IPS DF 4.7 (cell line): Measurements from ENCODE around the gene MYNN.
"Not testable (repeated sequence)": the region's sequence is repeated elsewhere in the genome, so short reads cannot be mapped to it uniquely, and the experiment has no call there.

ENCODE experiments used
- DNase-seq: peaks from one replicate; pipeline ENCODE4 v3.0.0-alpha.2; 2013; ENCODE audit warnings: low spot score; ENCODE audit errors: extremely low read depth

MYNN gene

GRCh38 chr3:169772897-169773816 lies at the start of gene MYNN:
Gene MYNN, plus strand, starts transcription at chr3:169773396. Its CDS starts 900 bp downstream, at chr3:169774296.
- peak; percentile 71 for DNase-seq

GRCh38 chr3:169731857-169732256 lies 41.3 kb upstream of the MYNN start:
- not testable (repeated sequence) for DNase-seq

GRCh38 chr3:169739067-169739466 lies 34.1 kb upstream of the MYNN start:
- no peak for DNase-seq

GRCh38 chr3:169744366-169745054 lies 28.7 kb upstream of the MYNN start:
- DNase-seq: no peak

GRCh38 chr3:169746924-169747323 lies 26.3 kb upstream of the MYNN start:
- DNase-seq: no peak

- no peak for DNase-seq
These were observed 24.5 kb upstream of the MYNN start for GRCh38 chr3:169748670-169749069.

GRCh38 chr3:169750665-169751064 lies 22.5 kb upstream of the MYNN start:
- no peak for DNase-seq

- DNase-seq: no peak
These were observed 21.3 kb upstream of the MYNN start for GRCh38 chr3:169751875-169752274.

GRCh38 chr3:169754711-169755110 lies 18.5 kb upstream of the MYNN start:
- DNase-seq: no peak

- DNase-seq: no peak
These were observed 17.7 kb upstream of the MYNN start for GRCh38 chr3:169755488-169755887.

GRCh38 chr3:169758359-169758994 lies 14.7 kb upstream of the MYNN start:
- DNase-seq: no peak

- DNase-seq: no peak
These were observed 13.9 kb upstream of the MYNN start for GRCh38 chr3:169759256-169759655.

- no peak for DNase-seq
These were observed 12.7 kb upstream of the MYNN start for GRCh38 chr3:169760479-169760878.

GRCh38 chr3:169764312-169764881 lies 8.8 kb upstream of the MYNN start:
- DNase-seq: no peak

GRCh38 chr3:169764882-169765612 lies 8.1 kb upstream of the MYNN start, which contains the start of gene TERC:
Gene TERC, minus strand, starts transcription at chr3:169765060.
- peak; percentile 36 for DNase-seq

- peak; percentile 25 for DNase-seq
These were observed 3.7 kb upstream of the MYNN start, which contains the start of gene ACTRT3 for GRCh38 chr3:169769287-169770181. Gene ACTRT3, minus strand, starts transcription at chr3:169769561. Its CDS starts 41 bp downstream, at chr3:169769520.

GRCh38 chr3:169771497-169772304 lies 1.5 kb upstream of the MYNN start:
- peak; percentile 33 for DNase-seq

GRCh38 chr3:169772305-169772896 lies 795 bp upstream of the MYNN start:
- peak; percentile 62 for DNase-seq
